ENCODE data around the gene GINS2.

GINS2 gene

GRCh38 chr16:85654251-85655095 is 34.3 kb downstream of the GINS2 start:
- DNase-seq (ENCODE audit: low read depth in 2 of 2) = no peak

DNA sequence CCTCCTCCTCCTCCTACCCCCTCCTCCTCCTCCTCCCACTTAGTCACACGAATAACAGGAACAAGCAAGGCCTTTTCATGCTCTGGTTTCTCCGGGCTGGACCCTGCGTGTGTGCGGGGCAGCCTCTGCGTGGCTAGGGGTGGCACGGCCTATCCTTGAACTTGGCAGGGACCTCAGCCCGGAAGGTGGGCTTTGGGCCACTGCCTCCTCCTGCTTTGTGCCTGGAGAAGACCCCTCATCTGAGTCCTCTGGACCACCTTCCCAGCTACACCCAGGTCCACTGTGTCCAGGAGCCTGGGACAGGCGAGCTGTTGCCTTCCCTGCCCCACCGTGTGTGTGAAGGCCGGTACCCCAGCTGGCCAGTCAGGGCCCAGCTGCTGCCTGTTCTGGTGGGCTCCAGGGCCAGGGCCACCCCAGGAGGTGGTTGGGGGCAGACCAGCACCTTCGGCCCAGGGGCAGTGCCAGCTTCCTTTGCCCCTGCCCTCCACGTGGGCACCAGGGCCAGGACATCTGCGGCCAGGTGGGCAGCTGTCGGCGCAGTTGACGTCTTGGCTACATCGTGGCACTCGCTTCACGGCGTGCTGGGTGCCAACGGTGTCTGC is 35.4 kb downstream of the GINS2 start:
- no peak for DNase-seq (ENCODE audit: low read depth in 2 of 2)

GRCh38 chr16:85652431-85653221 is 36.1 kb downstream of the GINS2 start:
- no peak for DNase-seq (ENCODE audit: low read depth in 2 of 2)

DNA sequence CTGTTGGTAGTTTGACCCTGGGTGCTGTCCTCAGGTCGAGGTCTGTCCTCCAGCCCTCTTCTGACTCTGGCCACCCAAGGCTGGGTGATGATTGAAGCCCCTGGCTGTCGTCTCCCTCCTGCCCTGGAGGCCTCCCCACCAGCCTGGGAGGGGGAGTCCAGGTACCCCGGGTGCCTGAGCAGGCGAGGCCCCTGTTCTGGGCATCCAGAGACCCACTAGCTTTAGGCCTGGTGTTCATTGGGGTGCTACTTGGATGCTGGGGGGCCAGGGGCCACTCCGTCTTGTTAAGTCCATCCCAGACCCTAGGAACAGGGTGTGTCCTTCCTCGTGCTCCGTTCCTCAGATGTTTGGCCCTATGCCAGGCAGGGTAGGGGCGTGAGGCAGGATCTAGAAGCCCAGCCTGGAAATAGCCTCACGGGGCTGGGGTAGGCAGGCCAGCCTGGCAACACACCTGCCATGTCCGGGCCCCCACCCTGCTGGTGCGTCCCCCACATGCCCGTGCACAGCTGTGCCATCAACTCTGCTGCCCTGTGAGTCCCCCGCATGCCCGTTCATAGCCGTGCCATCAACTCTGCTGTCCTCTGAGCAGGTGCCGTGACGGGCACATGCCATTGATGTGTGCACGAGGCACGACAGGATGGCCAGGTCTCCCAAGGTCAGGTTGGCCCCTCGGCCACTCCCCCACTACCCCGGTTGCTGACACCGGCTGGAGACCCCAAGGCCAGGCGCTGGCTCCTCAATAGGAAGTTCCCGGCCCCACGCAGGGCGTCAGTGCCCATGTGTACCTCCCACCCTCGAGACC is 36.9 kb downstream of the GINS2 start:
- no peak for DNase-seq (ENCODE audit: low read depth in 2 of 2)

GRCh38 chr16:85650844-85651628 is 37.7 kb downstream of the GINS2 start:
- no peak for DNase-seq (ENCODE audit: low read depth in 2 of 2)

- no peak for DNase-seq (ENCODE audit: low read depth in 2 of 2)
Measured at GRCh38 chr16:85650135-85650843, 38.5 kb downstream of the GINS2 start.

DNA sequence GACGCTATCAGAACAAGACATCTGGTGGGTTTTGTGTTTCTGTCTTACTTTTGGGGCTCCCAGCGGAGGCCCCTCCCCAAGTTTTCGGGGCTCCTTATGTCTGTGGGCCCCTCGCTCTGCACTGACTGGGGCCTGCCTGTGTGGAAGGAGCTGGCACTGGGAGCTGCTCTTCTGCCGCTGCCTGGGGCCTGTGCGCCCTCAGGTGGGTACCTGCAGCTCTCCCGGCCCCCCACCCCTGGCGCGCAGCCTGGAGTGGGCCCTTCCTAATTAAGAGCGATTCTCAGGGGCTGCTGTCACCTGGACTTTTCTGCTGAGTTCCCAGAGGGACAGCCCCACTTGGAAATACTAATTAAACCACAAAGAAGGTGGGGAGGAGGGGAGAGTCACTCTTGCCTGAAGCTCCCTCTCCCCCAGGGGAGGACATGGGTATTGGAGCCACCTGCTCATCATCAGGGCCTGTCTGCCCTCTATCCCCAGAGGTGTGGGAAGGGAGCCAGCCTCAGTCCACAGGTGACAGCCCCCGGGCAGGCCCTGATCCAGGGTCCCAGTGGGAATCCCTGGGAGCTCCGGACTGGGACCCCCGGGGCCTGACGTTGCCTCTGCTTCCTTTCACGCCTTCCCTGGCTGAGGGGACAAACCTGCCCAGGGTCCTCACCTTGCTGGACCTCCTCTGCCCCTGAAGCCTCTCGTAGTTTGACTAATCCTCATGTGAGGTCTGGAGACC is 39.2 kb downstream of the GINS2 start:
- DNase-seq (ENCODE audit: low read depth in 2 of 2) = no peak

- DNase-seq (ENCODE audit: low read depth in 2 of 2) = no peak
Measured at GRCh38 chr16:85648805-85649204, 39.9 kb downstream of the GINS2 start.

DNA sequence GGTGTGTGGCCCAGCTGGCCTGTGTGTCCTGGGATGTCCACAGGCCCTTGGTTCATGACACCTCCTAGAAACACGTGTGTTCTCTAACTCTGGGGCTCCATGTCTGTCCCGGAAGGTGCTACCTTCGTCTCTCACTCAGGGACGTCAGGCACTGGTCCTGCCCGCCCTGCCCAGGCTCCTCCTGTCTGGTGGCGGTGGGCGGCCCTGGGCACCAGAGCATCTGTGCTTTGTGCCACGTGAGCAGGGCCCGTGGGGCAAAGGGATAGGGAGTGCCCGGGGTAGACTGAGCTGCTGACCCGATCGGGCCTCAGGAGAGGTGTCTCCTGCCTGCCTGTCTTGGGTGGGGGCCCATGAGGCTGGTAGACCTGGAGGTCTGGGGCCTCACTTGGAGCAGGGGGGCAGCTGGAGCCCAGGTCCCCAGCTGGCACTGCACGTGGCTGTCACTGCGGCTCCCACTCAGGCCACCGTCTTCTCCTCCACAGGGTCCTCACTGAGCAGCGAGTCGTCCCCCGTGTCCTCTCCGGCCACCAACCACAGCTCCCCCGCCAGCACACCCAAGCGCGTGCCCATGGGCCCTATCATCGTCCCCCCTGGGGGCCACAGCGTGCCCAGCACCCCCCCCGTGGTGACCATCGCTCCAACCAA is 40.6 kb downstream of the GINS2 start:
- no peak for DNase-seq (ENCODE audit: low read depth in 2 of 2)

DNA sequence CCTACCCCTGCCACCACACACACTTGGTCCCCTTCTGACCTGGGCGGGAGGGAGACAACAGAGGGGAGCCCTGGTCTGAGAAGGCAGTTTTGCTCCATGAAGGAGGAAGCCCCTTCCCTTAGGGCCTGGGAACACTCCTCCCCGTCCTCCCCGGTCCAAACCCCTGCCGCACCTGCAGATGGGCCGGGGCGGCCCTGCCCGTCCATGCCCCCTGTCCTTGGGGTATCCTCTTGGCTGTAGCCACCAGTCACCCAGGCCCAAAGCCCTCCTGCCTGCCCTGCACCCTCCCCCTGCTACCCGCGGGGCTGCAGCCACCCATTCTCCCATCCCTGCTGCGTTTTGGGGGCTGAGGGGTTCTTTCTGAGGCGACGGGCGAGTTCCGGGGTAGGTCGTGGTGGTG is 41.8 kb downstream of the GINS2 start:
- no peak for DNase-seq (ENCODE audit: low read depth in 2 of 2)

GRCh38 chr16:85646358-85646907 is 42.3 kb downstream of the GINS2 start:
- no peak for DNase-seq (ENCODE audit: low read depth in 2 of 2)

DNA sequence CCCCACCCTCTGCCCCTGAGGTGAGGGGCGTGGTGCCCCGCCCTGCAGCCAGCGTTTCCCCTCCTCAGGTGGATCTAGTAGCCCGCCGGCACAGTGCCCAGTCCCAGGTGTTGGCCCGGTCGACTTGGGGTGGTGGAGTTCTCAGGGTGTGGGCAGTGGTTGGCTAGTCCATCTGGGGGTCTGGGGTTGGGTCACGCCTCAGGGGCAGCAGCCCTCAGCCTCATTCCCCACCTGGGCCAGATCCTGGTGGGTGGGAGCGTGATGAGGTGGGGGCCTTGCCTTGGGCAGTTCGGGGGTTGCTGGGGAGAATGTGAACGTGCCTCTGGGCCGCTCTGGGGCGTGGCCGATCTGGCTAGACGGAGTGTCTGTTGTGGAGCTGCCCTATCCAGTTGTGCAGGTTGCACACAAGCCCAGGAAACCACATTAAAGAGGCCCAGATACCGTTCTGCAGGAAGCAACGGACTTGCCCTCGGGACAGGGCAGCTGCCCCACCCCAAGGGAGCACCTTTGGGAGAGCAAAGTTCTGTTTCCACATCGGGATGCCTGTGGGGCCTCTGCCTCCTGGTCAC is 43.6 kb downstream of the GINS2 start:
- no peak for DNase-seq (ENCODE audit: low read depth in 2 of 2)

DNA sequence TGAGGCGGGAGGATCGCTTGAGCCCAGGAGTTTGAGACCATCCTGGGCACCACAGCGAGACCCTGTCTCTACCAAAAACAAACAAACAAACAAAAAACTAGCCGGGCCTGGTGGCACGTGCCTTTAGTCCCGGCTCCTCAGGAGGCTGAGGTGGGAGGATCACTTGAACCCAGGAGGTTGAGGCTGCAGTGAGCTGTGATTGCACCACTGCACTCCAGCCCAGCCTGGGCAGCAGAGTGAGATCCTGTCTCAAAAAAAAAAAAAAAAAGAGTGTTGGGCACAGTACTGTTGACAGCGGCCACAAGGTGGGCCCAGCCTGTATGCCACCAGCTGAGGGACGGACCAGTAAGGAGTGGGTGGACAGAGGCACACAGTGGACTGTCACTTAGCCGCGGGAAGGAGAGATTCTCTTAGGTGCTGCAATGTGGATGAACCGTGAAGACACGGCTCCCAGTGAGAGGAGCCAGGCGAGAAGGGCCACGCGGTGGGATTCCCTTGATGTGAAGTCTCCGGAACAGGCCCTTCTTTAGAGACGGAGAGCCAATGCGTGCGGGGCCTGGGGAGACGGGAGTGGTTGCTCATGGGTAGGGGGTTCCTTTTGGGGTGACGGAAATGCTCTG is 44.6 kb downstream of the GINS2 start:
- no peak for DNase-seq (ENCODE audit: low read depth in 2 of 2)

GRCh38 chr16:85643631-85644030 is 45.1 kb downstream of the GINS2 start:
- no peak for DNase-seq (ENCODE audit: low read depth in 2 of 2)

DNA sequence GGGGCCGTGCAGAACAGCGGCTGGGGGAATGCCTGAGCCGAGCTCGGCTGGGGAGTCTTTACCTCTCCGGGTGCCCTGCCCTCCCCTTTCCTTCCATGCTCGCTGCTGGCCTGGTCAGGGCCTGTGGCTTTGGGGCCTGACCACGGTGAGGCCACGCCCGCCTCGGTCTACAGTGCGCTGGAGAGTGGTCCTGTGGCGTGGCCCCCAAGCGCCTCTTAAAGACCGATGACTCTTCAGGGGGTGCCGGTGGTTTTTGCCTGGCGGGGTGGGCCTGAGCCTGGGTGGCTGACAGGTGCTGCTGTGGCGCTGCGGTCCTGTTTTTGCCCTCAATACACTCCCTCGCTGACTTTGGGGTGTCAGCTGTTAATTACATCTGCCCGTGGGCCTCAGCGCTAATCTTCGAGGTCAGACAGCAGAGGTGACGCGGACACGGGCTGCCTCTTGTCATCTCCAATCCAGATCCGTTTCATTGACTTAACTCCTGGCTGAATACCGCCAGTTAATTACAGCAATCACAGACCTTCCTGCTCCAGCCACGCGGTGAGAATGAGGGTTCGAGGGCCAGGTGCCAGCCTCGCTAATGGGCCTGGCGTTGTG is 45.9 kb downstream of the GINS2 start:
- no peak for DNase-seq (ENCODE audit: low read depth in 2 of 2)

DNA sequence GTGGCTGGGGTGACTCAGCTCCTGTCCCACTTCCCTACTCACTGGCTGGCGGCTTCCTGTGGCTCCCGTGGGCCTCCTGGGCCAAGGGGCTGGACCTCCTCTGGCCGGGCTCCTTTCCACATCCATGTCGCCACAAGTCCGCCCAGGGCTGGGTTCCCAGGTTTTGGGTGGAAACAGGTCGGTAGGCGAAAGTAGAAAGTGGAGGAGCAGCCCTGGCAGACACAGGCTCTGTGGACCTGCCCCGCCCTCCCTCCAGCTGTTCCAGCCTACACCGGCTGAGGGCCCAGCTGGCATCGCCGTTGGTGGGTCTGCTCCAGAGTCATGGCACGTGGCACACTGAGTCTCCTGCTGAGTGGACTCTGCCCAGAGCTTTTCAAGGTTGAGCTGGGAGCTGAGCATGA is 47.0 kb downstream of the GINS2 start:
- no peak for DNase-seq (ENCODE audit: low read depth in 2 of 2)

GRCh38 chr16:85641305-85641704 is 47.4 kb downstream of the GINS2 start:
- DNase-seq (ENCODE audit: low read depth in 2 of 2) = no peak

GRCh38 chr16:85640585-85640984 is 48.2 kb downstream of the GINS2 start:
- DNase-seq (ENCODE audit: low read depth in 2 of 2) = no peak
